ENCODE data around the gene CUEDC1.
"Not testable (repeated sequence)": the region's sequence is repeated elsewhere in the genome, so short reads cannot be mapped to it uniquely, and the experiment has no call there.

CUEDC1 gene

GRCh38 chr17:57962279-57963148 lies 7.3 kb upstream of the CUEDC1 start:
- no peak overlapping the region for H3K27ac ChIP-seq (replicated peaks)
- TF ChIP-seq, protein P1, sequence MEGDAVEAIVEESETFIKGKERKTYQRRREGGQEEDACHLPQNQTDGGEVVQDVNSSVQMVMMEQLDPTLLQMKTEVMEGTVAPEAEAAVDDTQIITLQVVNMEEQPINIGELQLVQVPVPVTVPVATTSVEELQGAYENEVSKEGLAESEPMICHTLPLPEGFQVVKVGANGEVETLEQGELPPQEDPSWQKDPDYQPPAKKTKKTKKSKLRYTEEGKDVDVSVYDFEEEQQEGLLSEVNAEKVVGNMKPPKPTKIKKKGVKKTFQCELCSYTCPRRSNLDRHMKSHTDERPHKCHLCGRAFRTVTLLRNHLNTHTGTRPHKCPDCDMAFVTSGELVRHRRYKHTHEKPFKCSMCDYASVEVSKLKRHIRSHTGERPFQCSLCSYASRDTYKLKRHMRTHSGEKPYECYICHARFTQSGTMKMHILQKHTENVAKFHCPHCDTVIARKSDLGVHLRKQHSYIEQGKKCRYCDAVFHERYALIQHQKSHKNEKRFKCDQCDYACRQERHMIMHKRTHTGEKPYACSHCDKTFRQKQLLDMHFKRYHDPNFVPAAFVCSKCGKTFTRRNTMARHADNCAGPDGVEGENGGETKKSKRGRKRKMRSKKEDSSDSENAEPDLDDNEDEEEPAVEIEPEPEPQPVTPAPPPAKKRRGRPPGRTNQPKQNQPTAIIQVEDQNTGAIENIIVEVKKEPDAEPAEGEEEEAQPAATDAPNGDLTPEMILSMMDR (IDR thresholded peaks at IDR 0.05; ENCODE audit: insufficient read depth, low read length), result no peak
- TF ChIP-seq POLR2AphosphoS5 (IDR thresholded peaks at IDR 0.05; ENCODE audit: low read depth), result no peak
- TF ChIP-seq GABPA (IDR thresholded peaks at IDR 0.05; ENCODE audit: low read depth), result no peak
- no peak for TF ChIP-seq REST (IDR thresholded peaks at IDR 0.05; ENCODE audit: insufficient replicate concordance, low read depth)
- TF ChIP-seq SPI1 (IDR thresholded peaks at IDR 0.05; ENCODE audit: borderline replicate concordance, low read depth), result no peak
- DNase-seq (ENCODE audit: low read depth in 1 of 2, low spot score in 1 of 2), result no peak
- peaks cover 2% of the 10 kb centered on the region for H3K27me3 ChIP-seq (ENCODE audit: insufficient read depth, poor library complexity, severe bottlenecking)
- no peak overlapping the region for H3K4me3 ChIP-seq (replicated peaks; ENCODE audit: insufficient read depth, low read length)

GRCh38 chr17:57959929-57960328 lies 4.7 kb upstream of the CUEDC1 start:
- no peak overlapping the region for H3K4me3 ChIP-seq (replicated peaks; ENCODE audit: insufficient read depth, low read length)
- TF ChIP-seq POLR2AphosphoS5 (IDR thresholded peaks at IDR 0.05; ENCODE audit: low read depth) (no peak), REST (IDR thresholded peaks at IDR 0.05; ENCODE audit: insufficient replicate concordance, low read depth) (no peak), SPI1 (IDR thresholded peaks at IDR 0.05; ENCODE audit: borderline replicate concordance, low read depth) (no peak), GABPA (IDR thresholded peaks at IDR 0.05; ENCODE audit: low read depth) (no peak)
- TF ChIP-seq, protein P1 (IDR thresholded peaks at IDR 0.05; ENCODE audit: insufficient read depth, low read length), result no peak
- DNase-seq (ENCODE audit: low read depth in 1 of 2, low spot score in 1 of 2), result no peak
- H3K27me3 ChIP-seq (ENCODE audit: insufficient read depth, poor library complexity, severe bottlenecking), result peaks cover 11% of the 10 kb centered on the region
- no peak overlapping the region for H3K27ac ChIP-seq (replicated peaks)

DNA sequence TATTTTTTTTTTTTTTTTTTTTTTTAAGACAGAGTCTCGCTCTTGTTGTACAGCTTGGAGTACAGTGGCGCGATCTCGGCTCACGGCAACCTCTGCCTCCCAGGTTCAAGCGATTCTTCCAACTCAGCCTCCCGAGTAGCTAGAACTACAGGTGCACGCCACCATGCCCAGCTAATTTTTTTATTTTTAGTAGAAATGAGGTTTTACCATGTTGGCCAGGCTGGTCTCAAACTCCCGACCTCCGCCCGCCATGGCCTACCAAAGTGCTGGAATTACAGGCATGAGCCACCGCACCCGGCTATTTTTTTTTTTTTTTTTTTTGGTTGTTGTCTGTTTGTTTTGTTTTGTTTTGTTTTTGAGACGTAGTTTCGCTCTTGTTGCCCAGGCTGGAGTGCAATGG lies 3.2 kb upstream of the CUEDC1 start:
- DNase-seq (ENCODE audit: low read depth in 1 of 2, low spot score in 1 of 2); H3K4me3 ChIP-seq (replicated peaks; ENCODE audit: insufficient read depth, low read length); H3K27ac ChIP-seq (replicated peaks): not testable (repeated sequence)
- H3K27me3 ChIP-seq (ENCODE audit: insufficient read depth, poor library complexity, severe bottlenecking), result peaks cover 15% of the 10 kb centered on the region

- no peak overlapping the region for H3K27ac ChIP-seq (replicated peaks)
- no peak overlapping the region for H3K4me3 ChIP-seq (replicated peaks; ENCODE audit: insufficient read depth, low read length)
- H3K27me3 ChIP-seq (ENCODE audit: insufficient read depth, poor library complexity, severe bottlenecking), result peaks cover 15% of the 10 kb centered on the region
- TF ChIP-seq SPI1 (IDR thresholded peaks at IDR 0.05; ENCODE audit: borderline replicate concordance, low read depth), result no peak
- TF ChIP-seq, protein P1 (IDR thresholded peaks at IDR 0.05; ENCODE audit: insufficient read depth, low read length), result no peak
- TF ChIP-seq POLR2AphosphoS5 (IDR thresholded peaks at IDR 0.05; ENCODE audit: low read depth), result no peak
- TF ChIP-seq REST (IDR thresholded peaks at IDR 0.05; ENCODE audit: insufficient replicate concordance, low read depth), result no peak
- TF ChIP-seq GABPA (IDR thresholded peaks at IDR 0.05; ENCODE audit: low read depth), result no peak
- no peak for DNase-seq (ENCODE audit: low read depth in 1 of 2, low spot score in 1 of 2)
Observed at GRCh38 chr17:57957886-57958285, 2.7 kb upstream of the CUEDC1 start.

All from HL-60 (cell line).